Measurements from ENCODE around the gene CPT1A.

Gene CPT1A

GRCh38 chr11:68854273-68854958 is 12.7 kb upstream of the CPT1A start:
- DNase-seq (ENCODE audit: low read depth) = no peak
- no peak for TF ChIP-seq CTCF (IDR thresholded peaks at IDR 0.05; ENCODE audit: insufficient read depth, low read depth, low read length, missing control alignments)
- H3K4me3 ChIP-seq (ENCODE audit: low read depth, low read length) = no peak overlapping the region

- DNase-seq (ENCODE audit: low read depth) = no peak
- H3K4me3 ChIP-seq (ENCODE audit: low read depth, low read length) = no peak overlapping the region
- TF ChIP-seq CTCF (IDR thresholded peaks at IDR 0.05; ENCODE audit: insufficient read depth, low read depth, low read length, missing control alignments) = no peak
Observed at GRCh38 chr11:68852628-68853027, 10.9 kb upstream of the CPT1A start.

- TF ChIP-seq CTCF (IDR thresholded peaks at IDR 0.05; ENCODE audit: insufficient read depth, low read depth, low read length, missing control alignments) = no peak
- no peak for DNase-seq (ENCODE audit: low read depth)
- no peak overlapping the region for H3K4me3 ChIP-seq (ENCODE audit: low read depth, low read length)
Observed at GRCh38 chr11:68848429-68848828, 6.7 kb upstream of the CPT1A start.

- no peak overlapping the region for H3K4me3 ChIP-seq (ENCODE audit: low read depth, low read length)
- DNase-seq (ENCODE audit: low read depth) = no peak
- TF ChIP-seq CTCF (IDR thresholded peaks at IDR 0.05; ENCODE audit: insufficient read depth, low read depth, low read length, missing control alignments) = no peak
Observed at GRCh38 chr11:68847395-68847794, 5.7 kb upstream of the CPT1A start.

GRCh38 chr11:68845351-68846002 is 3.8 kb upstream of the CPT1A start:
- TF ChIP-seq CTCF (IDR thresholded peaks at IDR 0.05; ENCODE audit: insufficient read depth, low read depth, low read length, missing control alignments) = no peak
- DNase-seq (ENCODE audit: low read depth) = no peak
- no peak overlapping the region for H3K4me3 ChIP-seq (ENCODE audit: low read depth, low read length)

GRCh38 chr11:68844801-68845200 is 3.1 kb upstream of the CPT1A start:
- H3K4me3 ChIP-seq (ENCODE audit: low read depth, low read length) = no peak overlapping the region
- no peak for DNase-seq (ENCODE audit: low read depth)
- TF ChIP-seq CTCF (IDR thresholded peaks at IDR 0.05; ENCODE audit: insufficient read depth, low read depth, low read length, missing control alignments) = no peak

GRCh38 chr11:68844376-68844775 is 2.7 kb upstream of the CPT1A start:
- no peak for DNase-seq (ENCODE audit: low read depth)
- H3K4me3 ChIP-seq (ENCODE audit: low read depth, low read length) = no peak overlapping the region
- no peak for TF ChIP-seq CTCF (IDR thresholded peaks at IDR 0.05; ENCODE audit: insufficient read depth, low read depth, low read length, missing control alignments)

Data from GM12865 (cell line).